CD14-positive monocyte (primary cell): Measurements from ENCODE around the gene SPATA2. TPM values are rescaled to one million over a fixed set of nuclear protein-coding genes. Genes with fewer than 3 reads are reported as not detected.

Source experiments
- DNase-seq, 3 donors: peaks; one replicate each; pipeline ENCODE4 v3.0.0-alpha.2; 2011 to 2022
- H2AFZ ChIP-seq: 2 replicates; pipeline ENCODE4 v1.6.0; 2012; ENCODE audit warnings: mild to moderate bottlenecking, low read depth, low read length, inconsistent platforms; ENCODE audit not compliant: insufficient read depth, poor library complexity, severe bottlenecking
- H3K27ac ChIP-seq, 2 donors: 1 replicate in 1 of 2; 2 replicates in 1 of 2; pipeline ENCODE4 v1.5.1; 2012 to 2013; ENCODE audit warnings: low read length in 2 of 2, control low read depth in 1 of 2, inconsistent platforms in 1 of 2, low read depth in 1 of 2, mild to moderate bottlenecking in 1 of 2
- H3K27me3 ChIP-seq, 2 donors: one replicate each; pipeline versions ENCODE4 v1.6.0 to v1.6.1; 2011 to 2013; ENCODE audit warnings: low read length in 2 of 2; ENCODE audit not compliant: control insufficient read depth in 2 of 2, insufficient read depth in 2 of 2
- H3K36me3 ChIP-seq, 2 donors: replicated peaks in 1 of 2; 1 replicate in 1 of 2; 2 replicates in 1 of 2; pipeline versions ENCODE4 v1.5.1 to v1.6.1; 2012 to 2013; ENCODE audit warnings: low read length in 2 of 2, control low read depth in 1 of 2, inconsistent platforms in 1 of 2, mild to moderate bottlenecking in 1 of 2; ENCODE audit not compliant: insufficient read depth in 2 of 2, control insufficient read depth in 1 of 2
- H3K4me1 ChIP-seq, 2 donors: 1 replicate in 1 of 2; 2 replicates in 1 of 2; pipeline versions ENCODE4 v1.5.1 to v1.6.1; 2012 to 2013; ENCODE audit warnings: low read length in 2 of 2, control low read depth in 1 of 2, inconsistent platforms in 1 of 2, mild to moderate bottlenecking in 1 of 2, moderate library complexity in 1 of 2; ENCODE audit not compliant: insufficient read depth in 2 of 2, control insufficient read depth in 1 of 2
- H3K4me2 ChIP-seq: replicated peaks from 2 replicates; pipeline ENCODE3; 2012; ENCODE audit warnings: low read length, moderate library complexity, mild to moderate bottlenecking; ENCODE audit not compliant: poor library complexity, severe bottlenecking; ENCODE audit errors: extremely low read depth
- H3K4me3 ChIP-seq, 3 experiments: fragments of 200-600 bp in 1 of 3; sonication (generic) in 1 of 3; replicated peaks in 1 of 3; 1 replicate in 2 of 3; 2 replicates in 1 of 3; pipeline ENCODE4 v1.5.1; 2011 to 2013; ENCODE audit warnings: low read length in 3 of 3, mild to moderate bottlenecking in 3 of 3, control low read depth in 2 of 3, low read depth in 2 of 3, inconsistent platforms in 1 of 3, moderate library complexity in 1 of 3
- H3K79me2 ChIP-seq: 2 replicates; pipeline ENCODE4 v1.6.0; 2012; ENCODE audit warnings: mild to moderate bottlenecking, control low read depth, inconsistent platforms, low read length, moderate library complexity; ENCODE audit not compliant: insufficient read depth
- H3K9ac ChIP-seq: 2 replicates; pipeline ENCODE4 v1.6.0; 2017; ENCODE audit warnings: low read length, mild to moderate bottlenecking; ENCODE audit not compliant: insufficient read depth, poor library complexity, severe bottlenecking
- H3K9me3 ChIP-seq, 2 donors: replicated peaks in 1 of 2; 1 replicate in 1 of 2; 2 replicates in 1 of 2; pipeline versions ENCODE4 v1.5.1 to v1.6.1; 2012 to 2013; ENCODE audit warnings: low read length in 2 of 2, control low read depth in 1 of 2; ENCODE audit not compliant: control insufficient read depth in 1 of 2, insufficient read depth in 1 of 2
- H4K20me1 ChIP-seq: 2 replicates; pipeline ENCODE4 v1.6.0; 2012; ENCODE audit warnings: mild to moderate bottlenecking, low read length, control low read depth, moderate library complexity; ENCODE audit not compliant: insufficient read depth
- H3K27ac Mint-ChIP-seq, 7 donors: one replicate each; pipeline ENCODE4 v1.8.0; 2020; ENCODE audit warnings: mild to moderate bottlenecking in 7 of 7, mixed read lengths in 7 of 7, moderate library complexity in 6 of 7, inconsistent platforms in 2 of 7
- H3K27me3 Mint-ChIP-seq, 3 donors: one replicate each; pipeline ENCODE4 v1.8.0; 2021 to 2022; ENCODE audit warnings: low read depth in 3 of 3, mild to moderate bottlenecking in 3 of 3, mixed read lengths in 3 of 3, moderate library complexity in 3 of 3, inconsistent platforms in 1 of 3
- H3K36me3 Mint-ChIP-seq, 2 donors: one replicate each; pipeline ENCODE4 v1.8.0; 2020; ENCODE audit warnings: mixed read lengths in 2 of 2, inconsistent platforms in 1 of 2, mild to moderate bottlenecking in 1 of 2
- H3K4me1 Mint-ChIP-seq: one replicate; pipeline ENCODE4 v1.8.0; 2020; ENCODE audit warnings: mild to moderate bottlenecking, mixed read lengths
- H3K4me3 Mint-ChIP-seq, 2 donors: one replicate each; pipeline ENCODE4 v1.8.0; 2020; ENCODE audit warnings: mild to moderate bottlenecking in 2 of 2, mixed read lengths in 2 of 2, moderate library complexity in 1 of 2
- H3K9me3 Mint-ChIP-seq, 7 donors: one replicate each; pipeline ENCODE4 v1.8.0; 2020 to 2022; ENCODE audit warnings: mixed read lengths in 7 of 7, mild to moderate bottlenecking in 6 of 7, moderate library complexity in 6 of 7, inconsistent platforms in 2 of 7
- CTCF ChIP-seq: fragments of 200-600 bp; IDR thresholded peaks from one replicate; pipeline ENCODE4 v1.8.0; 2022; ENCODE audit warnings: antibody characterized with exemption, mild to moderate bottlenecking
- WGBS: methylation state at CpG from one replicate; pipeline ENCODE4 v1.1.5; 2013; ENCODE audit warnings: missing lambda C conversion rate; ENCODE audit not compliant: insufficient coverage; 5-methylcytosine and 5-hydroxymethylcytosine counted together
- intact Hi-C, 2 donors: fragments of 100-400 bp; cut with micrococcal nuclease; formaldehyde crosslinking; loops; one replicate each; pipeline versions ENCODE4 v1.15.0 to v1.15.1; 2023
- polyA plus RNA-seq, 3 donors: library from polyadenylated mRNA; depleted of rRNA in 1 of 3; unstranded in 2 of 3; stranded (reverse) in 1 of 3; fragments of 300-500 nt in 2 of 3; fragments of >200 nt in 1 of 3; fragmentation: Illumina TruSeq in 2 of 3; gene quantifications; 1 replicate in 2 of 3; 2 replicates in 1 of 3; pipeline ENCODE4 v1.2.3, GENCODE V29; 2012 to 2021

The SPATA2 gene
- polyA plus RNA-seq, 3 donors = 1.9 to 13.3 (median 3.9) TPM

- no peak for DNase-seq
- no peak for TF ChIP-seq CTCF
- Histone ChIP-seq H4K20me1 (peaks cover 8% of the 10 kb centered on the region), H3K27me3 (no peaks in the 10 kb centered on the region), H2AFZ (no peak overlapping the region), H3K9me3 (no peaks in the 10 kb centered on the region), H3K4me2 (no peak overlapping the region), H3K9ac (no peak overlapping the region), H3K4me1 (peaks cover 34 to 35% of the 10 kb centered on the region in 2 donors), H3K4me3 (no peak overlapping the region), H3K79me2 (peaks cover 19% of the 10 kb centered on the region), H3K27ac (no peak overlapping the region), H3K36me3 (peaks cover 0 to 1% of the 10 kb centered on the region in 2 donors)
- H3K27ac Mint-ChIP-seq = no peak overlapping the region
- WGBS = no CpG with 5 or more reads among the region's 3 CpGs
- H3K27me3 Mint-ChIP-seq = peaks cover 0 to 2% (median 1%) of the 10 kb centered on the region in 3 donors
- H3K4me1 Mint-ChIP-seq = peaks cover 32% of the 10 kb centered on the region
- intact Hi-C loops = no loop called here
- H3K9me3 Mint-ChIP-seq = peaks cover 0 to 2% (median 0%) of the 10 kb centered on the region in 7 donors
- H3K36me3 Mint-ChIP-seq = no peaks in the 10 kb centered on the region
- H3K4me3 Mint-ChIP-seq = no peak overlapping the region
These were observed 3.1 kb upstream of the SPATA2 start for GRCh38 chr20:49918446-49918845.

GRCh38 chr20:49916146-49917002 lies 1.0 kb upstream of the SPATA2 start:
- H3K4me1 ChIP-seq = peaks cover 34 to 35% of the 10 kb centered on the region in 2 donors
- intact Hi-C loops = no loop called here
- peaks cover 40% of the 10 kb centered on the region for H3K79me2 ChIP-seq
- Mint-ChIP-seq H3K27ac (peak overlapping the region; percentile 100), H3K4me3 (peak overlapping the region; percentile 89 to 96), H3K9me3 (peaks cover 0 to 2% (median 0%) of the 10 kb centered on the region in 7 donors), H3K36me3 (peaks cover 0 to 11% of the 10 kb centered on the region in 2 donors), H3K4me1 (peaks cover 36% of the 10 kb centered on the region), H3K27me3 (peaks cover 0 to 1% (median 0%) of the 10 kb centered on the region in 3 donors)
- H3K27me3 ChIP-seq = no peaks in the 10 kb centered on the region
- peaks cover 4 to 18% of the 10 kb centered on the region in 2 donors for H3K36me3 ChIP-seq
- H3K9ac ChIP-seq = peak overlapping the region; percentile 92
- H3K9me3 ChIP-seq = no peaks in the 10 kb centered on the region
- peak overlapping the region; percentile 80 for H2AFZ ChIP-seq
- peak overlapping the region; percentile 96 to 98 for H3K27ac ChIP-seq
- 57% methylated on average over 4 of the region's 19 CpGs for WGBS
- peak overlapping the region; percentile 73 to 96 (median 85) for H3K4me3 ChIP-seq
- peak overlapping the region; percentile 90 for H3K4me2 ChIP-seq
- DNase-seq = peak in 1 of 3 donors; percentile 25
- H4K20me1 ChIP-seq = peaks cover 26% of the 10 kb centered on the region
- no peak for TF ChIP-seq CTCF
